Cardiac muscle cell (in vitro differentiated cells and primary cell): ENCODE measurements around the gene KMT5B. TPM values are rescaled to one million over a fixed set of nuclear protein-coding genes. Genes with fewer than 3 reads are reported as not detected.

Experiments
- DNase-seq, 2 donors: peaks; one replicate each; pipeline versions ENCODE4 v3.0.0 to v3.0.0-alpha.2; 2010 to 2017; ENCODE audit warnings: low read depth in 1 of 2, low spot score in 1 of 2
- H3K27ac ChIP-seq: fragments of 200-600 bp; sonication (generic); 2 replicates; pipeline ENCODE4 v1.5.1; 2016
- H3K27me3 ChIP-seq: fragments of 200-600 bp; sonication (generic); 2 replicates; pipeline ENCODE4 v1.6.0; 2016; ENCODE audit warnings: control low read depth
- H3K36me3 ChIP-seq: fragments of 200-600 bp; sonication (generic); 2 replicates; pipeline ENCODE4 v1.5.1; 2016; ENCODE audit warnings: control low read depth
- H3K4me1 ChIP-seq: fragments of 200-600 bp; sonication (generic); 2 replicates; pipeline ENCODE4 v1.8.1; 2017; ENCODE audit warnings: low read depth, mild to moderate bottlenecking, mixed run types
- H3K4me3 ChIP-seq: fragments of 200-600 bp; sonication (generic); 2 replicates; pipeline ENCODE4 v1.5.1; 2016; ENCODE audit warnings: mild to moderate bottlenecking
- H3K9me3 ChIP-seq: fragments of 200-600 bp; sonication (generic); 2 replicates; pipeline ENCODE4 v1.5.1; 2017; ENCODE audit warnings: low read depth, mild to moderate bottlenecking, control low read depth
- CTCF ChIP-seq: IDR thresholded peaks from 2 replicates; pipeline ENCODE4 v1.5.1; 2012; ENCODE audit warnings: low read depth, mild to moderate bottlenecking, low read length
- polyA plus RNA-seq: library from polyadenylated mRNA; unstranded; fragments of >200 nt; fragmentation: Nextera tagmentation; extraction: Ambion mirVana; gene quantifications from 2 replicates; pipeline ENCODE4 v1.2.1, GENCODE V29; 2016
- total RNA-seq: library from RNA; depleted of rRNA; stranded (reverse); fragments of >200 nt; gene quantifications from 2 replicates; pipeline ENCODE4 v1.2.3, GENCODE V29; 2016

Gene KMT5B
- total and polyA plus RNA-seq, 2 experiments from 2014 or later = 34.1 to 36.7 TPM

GRCh38 chr11:68259122-68259959, 46.2 kb upstream of the KMT5B start:
- no peak for DNase-seq
- peaks cover 11% of the 10 kb centered on the region for H3K36me3 ChIP-seq
- H3K27me3 ChIP-seq = no peaks in the 10 kb centered on the region
- TF ChIP-seq CTCF = no peak
- no peaks in the 10 kb centered on the region for H3K9me3 ChIP-seq
- H3K27ac ChIP-seq = peak overlapping the region; percentile 28
- H3K4me1 ChIP-seq = no peaks in the 10 kb centered on the region
- H3K4me3 ChIP-seq = no peak overlapping the region

- H3K27ac ChIP-seq = no peak overlapping the region
- no peak for TF ChIP-seq CTCF
- no peak for DNase-seq
- no peaks in the 10 kb centered on the region for H3K9me3 ChIP-seq
- H3K4me1 ChIP-seq = no peaks in the 10 kb centered on the region
- peaks cover 11% of the 10 kb centered on the region for H3K36me3 ChIP-seq
- H3K4me3 ChIP-seq = no peak overlapping the region
- no peaks in the 10 kb centered on the region for H3K27me3 ChIP-seq
Observed at GRCh38 chr11:68258363-68258765, 45.3 kb upstream of the KMT5B start.

- Histone ChIP-seq H3K4me3 (no peak overlapping the region), H3K36me3 (peaks cover 7% of the 10 kb centered on the region)
- peak; percentile 80 for TF ChIP-seq CTCF
Observed at GRCh38 chr11:68257477-68258362, 44.6 kb upstream of the KMT5B start.

GRCh38 chr11:68256331-68256741, 43.2 kb upstream of the KMT5B start:
- peak; percentile 25 to 67 for DNase-seq
- Histone ChIP-seq H3K27ac (peak overlapping the region; percentile 33), H3K27me3 (no peaks in the 10 kb centered on the region), H3K36me3 (no peaks in the 10 kb centered on the region), H3K9me3 (no peaks in the 10 kb centered on the region), H3K4me3 (no peak overlapping the region), H3K4me1 (no peaks in the 10 kb centered on the region)
- TF ChIP-seq CTCF = no peak

More at GRCh38 chr11:68257477-68258362, 44.6 kb upstream of the KMT5B start:
- Histone ChIP-seq H3K4me1 (no peaks in the 10 kb centered on the region), H3K9me3 (no peaks in the 10 kb centered on the region), H3K27me3 (no peaks in the 10 kb centered on the region), H3K27ac (no peak overlapping the region)
- peak; percentile 93 to 94 for DNase-seq

GRCh38 chr11:68255526-68255925, 42.4 kb upstream of the KMT5B start:
- Histone ChIP-seq H3K27me3 (no peaks in the 10 kb centered on the region), H3K4me3 (no peak overlapping the region), H3K36me3 (no peaks in the 10 kb centered on the region), H3K4me1 (no peaks in the 10 kb centered on the region), H3K9me3 (no peaks in the 10 kb centered on the region), H3K27ac (no peak overlapping the region)
- TF ChIP-seq CTCF = no peak
- DNase-seq = peak in 1 of 2 donors; percentile 28
